H9 (cell line): Measurements from ENCODE around the gene SPATA31E1. TPM values are rescaled to one million over a fixed set of nuclear protein-coding genes. Genes with fewer than 3 reads are reported as not detected.

Source experiments
- DNase-seq: peaks from one replicate; pipeline ENCODE4 v3.0.0-alpha.2; 2017
- H2AFZ ChIP-seq: one replicate; pipeline ENCODE4 v1.6.1; 2013; ENCODE audit warnings: mild to moderate bottlenecking, low read length, control low read depth, moderate library complexity
- H2AK5ac ChIP-seq: 2 replicates; pipeline ENCODE4 v1.6.1; 2013; ENCODE audit warnings: low read length, control low read depth, mixed read lengths; ENCODE audit not compliant: insufficient read length
- H2BK120ac ChIP-seq: one replicate; pipeline ENCODE4 v1.6.1; 2013; ENCODE audit warnings: low read depth, mild to moderate bottlenecking, low read length, control low read depth, inconsistent platforms; ENCODE audit not compliant: poor library complexity, severe bottlenecking
- H2BK12ac ChIP-seq: 2 replicates; pipeline ENCODE4 v1.6.1; 2013; ENCODE audit warnings: low read length, control low read depth, mixed read lengths, low read depth; ENCODE audit not compliant: insufficient read length
- H2BK15ac ChIP-seq: 2 replicates; pipeline ENCODE4 v1.6.1; 2013; ENCODE audit warnings: low read depth, low read length, control low read depth
- H2BK20ac ChIP-seq: one replicate; pipeline ENCODE4 v1.6.1; 2013; ENCODE audit warnings: low read depth, mild to moderate bottlenecking, low read length, control low read depth, inconsistent platforms; ENCODE audit not compliant: poor library complexity, severe bottlenecking
- H2BK5ac ChIP-seq: 2 replicates; pipeline ENCODE4 v1.6.1; 2013; ENCODE audit warnings: low read length, control low read depth, mixed read lengths; ENCODE audit not compliant: insufficient read length
- H3K14ac ChIP-seq: 2 replicates; pipeline ENCODE4 v1.6.1; 2013; ENCODE audit warnings: low read length, control low read depth; ENCODE audit not compliant: insufficient read depth
- H3K18ac ChIP-seq: 2 replicates; pipeline ENCODE4 v1.6.1; 2013; ENCODE audit warnings: low read depth, mild to moderate bottlenecking, mixed read lengths, low read length, control low read depth; ENCODE audit not compliant: insufficient read length
- H3K23ac ChIP-seq: 2 replicates; pipeline ENCODE4 v1.6.1; 2013; ENCODE audit warnings: low read length, control low read depth, mixed read lengths, low read depth; ENCODE audit not compliant: insufficient read length
- H3K23me2 ChIP-seq: 2 replicates; pipeline ENCODE4 v1.6.1; 2013; ENCODE audit warnings: low read depth, mild to moderate bottlenecking, mixed read lengths, low read length, control low read depth; ENCODE audit not compliant: insufficient read length, poor library complexity, severe bottlenecking
- H3K27ac ChIP-seq: 2 replicates; pipeline ENCODE4 v1.5.1; 2013; ENCODE audit warnings: low read length, control low read depth, mixed read lengths, low read depth; ENCODE audit not compliant: insufficient read length
- H3K27me3 ChIP-seq: 2 replicates; pipeline ENCODE4 v1.6.1; 2013; ENCODE audit warnings: low read length, control low read depth, inconsistent platforms; ENCODE audit not compliant: insufficient read depth
- H3K4ac ChIP-seq: 2 replicates; pipeline ENCODE4 v1.6.1; 2013; ENCODE audit warnings: low read depth, mild to moderate bottlenecking, control low read depth, inconsistent platforms, low read length, moderate library complexity
- H3K4me1 ChIP-seq: 2 replicates; pipeline ENCODE4 v1.6.1; 2013; ENCODE audit warnings: low read length, control low read depth, inconsistent platforms; ENCODE audit not compliant: insufficient read depth
- H3K4me2 ChIP-seq: 2 replicates; pipeline ENCODE4 v1.6.1; 2013; ENCODE audit warnings: low read length, control low read depth, mixed read lengths; ENCODE audit not compliant: insufficient read length, insufficient read depth
- H3K56ac ChIP-seq: 2 replicates; pipeline ENCODE4 v1.6.1; 2013; ENCODE audit warnings: low read depth, mild to moderate bottlenecking, mixed read lengths, low read length, control low read depth; ENCODE audit not compliant: insufficient read length
- H3K79me1 ChIP-seq: 2 replicates; pipeline ENCODE4 v1.6.1; 2013; ENCODE audit warnings: low read depth, mild to moderate bottlenecking, moderate library complexity, low read length, control low read depth, inconsistent platforms; ENCODE audit not compliant: insufficient read depth, poor library complexity, severe bottlenecking
- H3K79me2 ChIP-seq: 2 replicates; pipeline ENCODE4 v1.6.1; 2013; ENCODE audit warnings: low read length, control low read depth, inconsistent platforms; ENCODE audit not compliant: insufficient read depth
- H3K9ac ChIP-seq: 2 replicates; pipeline ENCODE4 v1.6.1; 2013; ENCODE audit warnings: low read length, control low read depth, mixed read lengths; ENCODE audit not compliant: insufficient read length; ENCODE audit errors: extremely low read depth
- H3K9me3 ChIP-seq: one replicate; pipeline ENCODE4 v1.6.1; 2013; ENCODE audit warnings: low read depth, low read length, inconsistent platforms; ENCODE audit not compliant: control insufficient read depth
- H3T11ph ChIP-seq: one replicate; pipeline ENCODE4 v1.6.1; 2013; ENCODE audit warnings: mild to moderate bottlenecking, low read length, control low read depth, inconsistent platforms
- H4K20me1 ChIP-seq: one replicate; pipeline ENCODE4 v1.6.1; 2013; ENCODE audit not compliant: control insufficient read depth, insufficient read length, insufficient read depth
- H4K5ac ChIP-seq: 2 replicates; pipeline ENCODE4 v1.6.1; 2013; ENCODE audit warnings: low read depth, mild to moderate bottlenecking, mixed read lengths, low read length, control low read depth; ENCODE audit not compliant: insufficient read length
- H4K8ac ChIP-seq: replicated peaks from 2 replicates; pipeline ENCODE4 v1.6.1; 2013; ENCODE audit warnings: low read length, control low read depth, mixed read lengths, low read depth; ENCODE audit not compliant: insufficient read length
- H4K91ac ChIP-seq: 2 replicates; pipeline ENCODE4 v1.6.1; 2013; ENCODE audit warnings: low read depth, mild to moderate bottlenecking, moderate library complexity, mixed read lengths, low read length, control low read depth; ENCODE audit not compliant: insufficient read length
- H3K27ac Mint-ChIP-seq, 3 experiments: 2 replicates in 2 of 3; 3 replicates in 1 of 3; pipeline ENCODE4 v1.8.0; 2020 to 2021; ENCODE audit warnings: mixed read lengths in 3 of 3, mild to moderate bottlenecking in 1 of 3, moderate library complexity in 1 of 3
- H3K27me3 Mint-ChIP-seq: 2 replicates; pipeline ENCODE4 v1.8.0; 2021; ENCODE audit warnings: low read depth, mild to moderate bottlenecking, moderate library complexity, mixed read lengths
- H3K36me3 Mint-ChIP-seq, 3 experiments: 2 replicates in 2 of 3; 3 replicates in 1 of 3; pipeline ENCODE4 v1.8.0; 2020 to 2021; ENCODE audit warnings: low read depth in 3 of 3, mixed read lengths in 3 of 3; ENCODE audit not compliant: insufficient read depth in 1 of 3
- H3K4me1 Mint-ChIP-seq, 2 experiments: 2 replicates each; pipeline ENCODE4 v1.8.0; 2020; ENCODE audit warnings: mixed read lengths in 2 of 2
- H3K4me3 Mint-ChIP-seq, 2 experiments: 2 replicates in 1 of 2; 3 replicates in 1 of 2; pipeline ENCODE4 v1.8.0; 2020 to 2021; ENCODE audit warnings: mild to moderate bottlenecking in 2 of 2, mixed read lengths in 2 of 2, moderate library complexity in 1 of 2
- H3K9me3 Mint-ChIP-seq, 2 experiments: 2 replicates in 1 of 2; 3 replicates in 1 of 2; pipeline ENCODE4 v1.8.0; 2020; ENCODE audit warnings: mild to moderate bottlenecking in 2 of 2, mixed read lengths in 2 of 2, moderate library complexity in 1 of 2
- WGBS: extraction: QIAGEN DNeasy Blood & Tissue Kit; methylation state at CpG from one replicate; pipeline ENCODE4 v1.1.7; 2013; ENCODE audit warnings: missing lambda C conversion rate, low lambda C conversion rate, mixed read lengths; ENCODE audit not compliant: insufficient read length; ENCODE audit errors: extremely low coverage; 5-methylcytosine and 5-hydroxymethylcytosine counted together
- total RNA-seq: library from RNA; stranded (reverse); gene quantifications from 2 replicates; pipeline ENCODE4 v1.2.1, GENCODE V29; 2021
- TF ChIP-seq, protein P1 (sequence below): fragments of 200-600 bp; sonication (generic); conservative IDR thresholded peaks from 3 replicates; pipeline ENCODE4 v1.8.0; 2021; ENCODE audit warnings: antibody characterized with exemption, mild to moderate bottlenecking

SPATA31E1 gene
- total RNA-seq, 1 experiment from 2014 or later, result 0.09 TPM

- Histone ChIP-seq H3K23ac (no peak overlapping the region), H2BK12ac (no peak overlapping the region), H2BK20ac (no peak overlapping the region), H3K14ac (no peak overlapping the region), H3K4me1 (peaks cover 2% of the 10 kb centered on the region), H4K5ac (no peak overlapping the region), H3K79me1 (no peaks in the 10 kb centered on the region), H2AK5ac (no peak overlapping the region), H3K56ac (no peak overlapping the region), H3K27me3 (no peaks in the 10 kb centered on the region), H3T11ph (no peak overlapping the region), H3K9ac (no peak overlapping the region), H2BK5ac (no peak overlapping the region), H4K20me1 (no peaks in the 10 kb centered on the region), H2BK15ac (no peak overlapping the region), H2AFZ (no peak overlapping the region), H3K4me2 (no peak overlapping the region), H3K79me2 (no peaks in the 10 kb centered on the region), H3K4ac (no peak overlapping the region), H3K27ac (no peak overlapping the region), H4K91ac (no peak overlapping the region), H3K9me3 (no peaks in the 10 kb centered on the region), H3K18ac (no peak overlapping the region), H2BK120ac (no peak overlapping the region), H4K8ac (no peak overlapping the region), H3K23me2 (no peaks in the 10 kb centered on the region)
- Mint-ChIP-seq H3K27me3 (peaks cover 3% of the 10 kb centered on the region), H3K9me3 (no peaks in the 10 kb centered on the region), H3K4me3 (no peak overlapping the region), H3K27ac (no peak overlapping the region), H3K36me3 (no peaks in the 10 kb centered on the region), H3K4me1 (peaks cover 0 to 2% of the 10 kb centered on the region in 2 experiments; a peak in 2 of 4 replicates)
- no peak for DNase-seq
- TF ChIP-seq, protein P1, sequence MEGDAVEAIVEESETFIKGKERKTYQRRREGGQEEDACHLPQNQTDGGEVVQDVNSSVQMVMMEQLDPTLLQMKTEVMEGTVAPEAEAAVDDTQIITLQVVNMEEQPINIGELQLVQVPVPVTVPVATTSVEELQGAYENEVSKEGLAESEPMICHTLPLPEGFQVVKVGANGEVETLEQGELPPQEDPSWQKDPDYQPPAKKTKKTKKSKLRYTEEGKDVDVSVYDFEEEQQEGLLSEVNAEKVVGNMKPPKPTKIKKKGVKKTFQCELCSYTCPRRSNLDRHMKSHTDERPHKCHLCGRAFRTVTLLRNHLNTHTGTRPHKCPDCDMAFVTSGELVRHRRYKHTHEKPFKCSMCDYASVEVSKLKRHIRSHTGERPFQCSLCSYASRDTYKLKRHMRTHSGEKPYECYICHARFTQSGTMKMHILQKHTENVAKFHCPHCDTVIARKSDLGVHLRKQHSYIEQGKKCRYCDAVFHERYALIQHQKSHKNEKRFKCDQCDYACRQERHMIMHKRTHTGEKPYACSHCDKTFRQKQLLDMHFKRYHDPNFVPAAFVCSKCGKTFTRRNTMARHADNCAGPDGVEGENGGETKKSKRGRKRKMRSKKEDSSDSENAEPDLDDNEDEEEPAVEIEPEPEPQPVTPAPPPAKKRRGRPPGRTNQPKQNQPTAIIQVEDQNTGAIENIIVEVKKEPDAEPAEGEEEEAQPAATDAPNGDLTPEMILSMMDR, result no peak
- no CpG with 5 or more reads among the region's 9 CpGs for WGBS
These were observed 14.5 kb upstream of the SPATA31E1 start for GRCh38 chr9:87868175-87868574.
